Activated CD4-positive, alpha-beta T cell treated with anti-CD3 and anti-CD28 coated beads for 36 hours (primary cell): ENCODE measurements around the gene DHDDS. TPM values are rescaled to one million over a fixed set of nuclear protein-coding genes. Genes with fewer than 3 reads are reported as not detected.

Experiments
- total RNA-seq, 2 experiments: library from RNA; stranded (reverse); gene quantifications; one replicate each; pipeline ENCODE4 v1.2.3, GENCODE V29; 2021

Gene DHDDS
- total RNA-seq, 2 experiments from 2014 or later = 34.1 to 40.7 TPM

Other genes with a start within 250 kb of the DHDDS start
- not detected for gene CATSPER4, start 241.7 kb upstream of the DHDDS start, total RNA-seq
- 10 to 100 TPM; 31.1 to 31.9 TPM for gene CEP85, start 198.1 kb upstream of the DHDDS start, total RNA-seq
- gene SH3BGRL3, start 152.2 kb upstream of the DHDDS start, total RNA-seq = 100 to 1,000 TPM; 267 to 381 TPM
- gene UBXN11, start 125.7 kb upstream of the DHDDS start, total RNA-seq = 10 to 100 TPM; 19.4 to 22.2 TPM
- 100 to 1,000 TPM; 216 to 217 TPM for gene CD52, start 114.4 kb upstream of the DHDDS start, total RNA-seq
- 1 to 10 TPM; 1.5 to 1.6 TPM for gene CRYBG2, start 78.2 kb upstream of the DHDDS start, total RNA-seq
- not detected for gene ZNF683, start 59.6 kb upstream of the DHDDS start, total RNA-seq
- not detected for gene LIN28A, start 21.5 kb upstream of the DHDDS start, total RNA-seq
- gene HMGN2, start 40.1 kb downstream of the DHDDS start, total RNA-seq = 100 to 1,000 TPM; 660 to 867 TPM
- gene RPS6KA1, start 97.4 kb downstream of the DHDDS start, total RNA-seq = 100 to 1,000 TPM; 116 to 160 TPM